HepG2 (cell line): Measurements from ENCODE around the gene NLRX1. TPM values are rescaled to one million over a fixed set of nuclear protein-coding genes. Genes with fewer than 3 reads are reported as not detected.

Source experiments
- NFIC ChIP-seq: IDR thresholded peaks from 2 replicates; pipeline ENCODE4 v1.6.1; 2012; ENCODE audit warnings: mild to moderate bottlenecking, low read length, inconsistent platforms
- NFKBIZ ChIP-seq: IDR thresholded peaks from 2 replicates; pipeline ENCODE4 v1.6.1; 2018; ENCODE audit warnings: missing genetic modification reagents, missing compliant biosample characterization
- NFRKB ChIP-seq: fragments of 450-650 bp; IDR thresholded peaks from 2 replicates; pipeline ENCODE4 v1.6.1; 2017
- NR2F1 ChIP-seq, 2 experiments: fragments of 450-650 bp in 1 of 2; formaldehyde crosslinking in 1 of 2; IDR thresholded peaks; 2 replicates each; pipeline versions ENCODE4 v1.5.0 to v1.6.1; 2016 to 2020; ENCODE audit warnings: mild to moderate bottlenecking in 1 of 2, missing compliant biosample characterization in 1 of 2, missing genetic modification reagents in 1 of 2, moderate library complexity in 1 of 2
- PPARG ChIP-seq: conservative IDR thresholded peaks from 2 replicates; pipeline ENCODE4 v1.6.1; 2016; ENCODE audit warnings: missing biosample characterization, missing genetic modification reagents
- RBM22 ChIP-seq: fragments of 200-400 bp; formaldehyde crosslinking; optimal IDR thresholded peaks from 2 replicates; pipeline ENCODE3; 2017; ENCODE audit warnings: mild to moderate bottlenecking, low read length, moderate library complexity
- RFX3 ChIP-seq: IDR thresholded peaks from 2 replicates; pipeline ENCODE4 v1.6.1; 2016; ENCODE audit warnings: missing biosample characterization, missing genetic modification reagents
- RFX5 ChIP-seq: IDR thresholded peaks from 2 replicates; pipeline ENCODE4 v1.6.1; 2011; ENCODE audit warnings: low read depth, low read length, improper control_type of control experiment
- SRSF4 ChIP-seq: fragments of 200-400 bp; formaldehyde crosslinking; IDR thresholded peaks from one replicate; pipeline ENCODE4 v1.6.1; 2018; ENCODE audit warnings: mild to moderate bottlenecking, low read depth, low read length, moderate library complexity; ENCODE audit not compliant: poor library complexity, severe bottlenecking
- ZEB1 ChIP-seq: IDR thresholded peaks from 2 replicates; pipeline ENCODE4 v1.6.1; 2012; ENCODE audit warnings: mild to moderate bottlenecking, low read depth, inconsistent platforms; ENCODE audit not compliant: insufficient replicate concordance
- ZNF263 ChIP-seq: sonication (generic); formaldehyde crosslinking; IDR thresholded peaks from 2 replicates; pipeline ENCODE4 v1.4.0; 2020; ENCODE audit warnings: missing genetic modification reagents
- ZNF337 ChIP-seq: sonication (generic); formaldehyde crosslinking; IDR thresholded peaks from 2 replicates; pipeline ENCODE4 v1.5.1; 2020; ENCODE audit warnings: missing genetic modification reagents, low read depth, mild to moderate bottlenecking, borderline replicate concordance
- ZNF564 ChIP-seq: sonication (generic); formaldehyde crosslinking; IDR thresholded peaks from 2 replicates; pipeline ENCODE4 v1.8.1; 2023; ENCODE audit warnings: mild to moderate bottlenecking, missing genetic modification reagents
- ZNF605 ChIP-seq: sonication (generic); formaldehyde crosslinking; IDR thresholded peaks from 2 replicates; pipeline ENCODE4 v1.8.0; 2022; ENCODE audit warnings: mild to moderate bottlenecking, missing genetic modification reagents
- ZNF746 ChIP-seq: sonication (generic); formaldehyde crosslinking; IDR thresholded peaks from 2 replicates; pipeline ENCODE4 v1.8.0; 2022; ENCODE audit warnings: mild to moderate bottlenecking, missing genetic modification reagents
- ZNF879 ChIP-seq: sonication (generic); formaldehyde crosslinking; IDR thresholded peaks from 2 replicates; pipeline ENCODE4 v1.8.1; 2023; ENCODE audit warnings: missing genetic modification reagents
- ZSCAN29 ChIP-seq: sonication (generic); formaldehyde crosslinking; conservative IDR thresholded peaks from 2 replicates; pipeline ENCODE4 v1.4.0; 2020; ENCODE audit warnings: mild to moderate bottlenecking, missing genetic modification reagents
- polyA plus RNA-seq, 8 experiments: library from polyadenylated mRNA; depleted of rRNA in 3 of 8; stranded (reverse) in 7 of 8; unstranded in 1 of 8; fragments of >200 nt; fragmentation: Illumina TruSeq in 4 of 8; extraction: Trizol in 4 of 8; gene quantifications; 2 replicates each; pipeline versions ENCODE4 v1.2.1 to v1.2.3, GENCODE V29; 2011 to 2016; ENCODE audit warnings: low read depth in 4 of 8, missing spikeins in 1 of 8, mixed read lengths in 1 of 8; ENCODE audit not compliant: insufficient read depth in 1 of 8
- total RNA-seq, 5 experiments: library from RNA; depleted of rRNA; stranded (reverse); fragments of >200 nt; fragmentation: Illumina TruSeq; extraction: Trizol; gene quantifications; 2 replicates each; pipeline ENCODE4 v1.2.3, GENCODE V29; 2016; ENCODE audit warnings: low read depth in 1 of 5
- TF ChIP-seq, protein P1 (sequence below): IDR thresholded peaks from 2 replicates; pipeline ENCODE4 v1.4.0; 2020; ENCODE audit warnings: mild to moderate bottlenecking, missing genetic modification reagents
- TF ChIP-seq, protein P2 (sequence below): sonication (generic); formaldehyde crosslinking; IDR thresholded peaks from 2 replicates; pipeline ENCODE4 v1.4.0; 2020; ENCODE audit warnings: mild to moderate bottlenecking, missing genetic modification reagents, borderline replicate concordance
- TF ChIP-seq, protein P3 (sequence below): sonication (generic); formaldehyde crosslinking; IDR thresholded peaks from 2 replicates; pipeline ENCODE4 v1.4.0; 2020; ENCODE audit warnings: missing genetic modification reagents
- TF ChIP-seq, protein P4 (sequence below): IDR thresholded peaks from 2 replicates; pipeline ENCODE4 v1.6.1; 2016; ENCODE audit warnings: mild to moderate bottlenecking

NLRX1 gene
- total and polyA plus RNA-seq, 2 of the 13 experiments (the other 11 are each of a cell fraction or from before 2014, with no cell fraction given), result 8.7 to 11.0 TPM

DNA sequence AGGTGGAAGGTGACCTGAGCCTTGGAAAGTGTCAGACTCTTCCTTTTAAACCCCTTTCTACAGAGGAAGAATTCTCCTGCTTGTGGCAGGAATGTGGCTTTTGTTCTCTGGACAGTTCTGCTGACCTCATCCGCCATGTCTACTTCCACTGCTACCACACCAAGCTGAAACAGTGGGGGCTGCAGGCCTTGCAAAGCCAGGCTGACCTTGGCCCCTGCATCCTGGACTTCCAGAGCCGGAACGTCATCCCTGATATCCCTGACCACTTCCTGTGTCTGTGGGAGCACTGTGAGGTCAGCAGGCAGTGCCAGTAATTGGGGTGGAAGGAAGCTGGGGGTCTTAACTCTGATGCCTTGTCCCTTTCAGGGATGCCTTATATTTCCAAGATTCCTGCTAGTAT, 37.9 kb upstream of the NLRX1 start (continued):
- TF ChIP-seq, protein P1, sequence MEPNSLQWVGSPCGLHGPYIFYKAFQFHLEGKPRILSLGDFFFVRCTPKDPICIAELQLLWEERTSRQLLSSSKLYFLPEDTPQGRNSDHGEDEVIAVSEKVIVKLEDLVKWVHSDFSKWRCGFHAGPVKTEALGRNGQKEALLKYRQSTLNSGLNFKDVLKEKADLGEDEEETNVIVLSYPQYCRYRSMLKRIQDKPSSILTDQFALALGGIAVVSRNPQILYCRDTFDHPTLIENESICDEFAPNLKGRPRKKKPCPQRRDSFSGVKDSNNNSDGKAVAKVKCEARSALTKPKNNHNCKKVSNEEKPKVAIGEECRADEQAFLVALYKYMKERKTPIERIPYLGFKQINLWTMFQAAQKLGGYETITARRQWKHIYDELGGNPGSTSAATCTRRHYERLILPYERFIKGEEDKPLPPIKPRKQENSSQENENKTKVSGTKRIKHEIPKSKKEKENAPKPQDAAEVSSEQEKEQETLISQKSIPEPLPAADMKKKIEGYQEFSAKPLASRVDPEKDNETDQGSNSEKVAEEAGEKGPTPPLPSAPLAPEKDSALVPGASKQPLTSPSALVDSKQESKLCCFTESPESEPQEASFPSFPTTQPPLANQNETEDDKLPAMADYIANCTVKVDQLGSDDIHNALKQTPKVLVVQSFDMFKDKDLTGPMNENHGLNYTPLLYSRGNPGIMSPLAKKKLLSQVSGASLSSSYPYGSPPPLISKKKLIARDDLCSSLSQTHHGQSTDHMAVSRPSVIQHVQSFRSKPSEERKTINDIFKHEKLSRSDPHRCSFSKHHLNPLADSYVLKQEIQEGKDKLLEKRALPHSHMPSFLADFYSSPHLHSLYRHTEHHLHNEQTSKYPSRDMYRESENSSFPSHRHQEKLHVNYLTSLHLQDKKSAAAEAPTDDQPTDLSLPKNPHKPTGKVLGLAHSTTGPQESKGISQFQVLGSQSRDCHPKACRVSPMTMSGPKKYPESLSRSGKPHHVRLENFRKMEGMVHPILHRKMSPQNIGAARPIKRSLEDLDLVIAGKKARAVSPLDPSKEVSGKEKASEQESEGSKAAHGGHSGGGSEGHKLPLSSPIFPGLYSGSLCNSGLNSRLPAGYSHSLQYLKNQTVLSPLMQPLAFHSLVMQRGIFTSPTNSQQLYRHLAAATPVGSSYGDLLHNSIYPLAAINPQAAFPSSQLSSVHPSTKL (CRISPR knock-in tag), result 0 out of 2 replicates have a peak, but pooled peaks have one; percentile 12
- TF ChIP-seq PPARG (CRISPR knock-in tag) (no peak), ZNF746 (CRISPR knock-in tag) (no peak), RFX5 (no peak), NFKBIZ (CRISPR knock-in tag) (no peak), NFIC (no peak), RBM22 (no peak), ZSCAN29 (no peak), ZNF263 (CRISPR knock-in tag) (peak; percentile 94), ZNF337 (CRISPR knock-in tag) (no peak), ZEB1 (no peak), ZNF564 (CRISPR knock-in tag) (no peak), NR2F1 (CRISPR knock-in tag; IDR thresholded peaks at IDR 0.05) (peak in 1 of 2 experiments; percentile 38; a peak in 1 of 4 replicates), ZNF605 (CRISPR knock-in tag) (no peak), SRSF4 (no peak), ZNF879 (no peak), RFX3 (no peak), NFRKB (no peak)
- TF ChIP-seq, protein P2, sequence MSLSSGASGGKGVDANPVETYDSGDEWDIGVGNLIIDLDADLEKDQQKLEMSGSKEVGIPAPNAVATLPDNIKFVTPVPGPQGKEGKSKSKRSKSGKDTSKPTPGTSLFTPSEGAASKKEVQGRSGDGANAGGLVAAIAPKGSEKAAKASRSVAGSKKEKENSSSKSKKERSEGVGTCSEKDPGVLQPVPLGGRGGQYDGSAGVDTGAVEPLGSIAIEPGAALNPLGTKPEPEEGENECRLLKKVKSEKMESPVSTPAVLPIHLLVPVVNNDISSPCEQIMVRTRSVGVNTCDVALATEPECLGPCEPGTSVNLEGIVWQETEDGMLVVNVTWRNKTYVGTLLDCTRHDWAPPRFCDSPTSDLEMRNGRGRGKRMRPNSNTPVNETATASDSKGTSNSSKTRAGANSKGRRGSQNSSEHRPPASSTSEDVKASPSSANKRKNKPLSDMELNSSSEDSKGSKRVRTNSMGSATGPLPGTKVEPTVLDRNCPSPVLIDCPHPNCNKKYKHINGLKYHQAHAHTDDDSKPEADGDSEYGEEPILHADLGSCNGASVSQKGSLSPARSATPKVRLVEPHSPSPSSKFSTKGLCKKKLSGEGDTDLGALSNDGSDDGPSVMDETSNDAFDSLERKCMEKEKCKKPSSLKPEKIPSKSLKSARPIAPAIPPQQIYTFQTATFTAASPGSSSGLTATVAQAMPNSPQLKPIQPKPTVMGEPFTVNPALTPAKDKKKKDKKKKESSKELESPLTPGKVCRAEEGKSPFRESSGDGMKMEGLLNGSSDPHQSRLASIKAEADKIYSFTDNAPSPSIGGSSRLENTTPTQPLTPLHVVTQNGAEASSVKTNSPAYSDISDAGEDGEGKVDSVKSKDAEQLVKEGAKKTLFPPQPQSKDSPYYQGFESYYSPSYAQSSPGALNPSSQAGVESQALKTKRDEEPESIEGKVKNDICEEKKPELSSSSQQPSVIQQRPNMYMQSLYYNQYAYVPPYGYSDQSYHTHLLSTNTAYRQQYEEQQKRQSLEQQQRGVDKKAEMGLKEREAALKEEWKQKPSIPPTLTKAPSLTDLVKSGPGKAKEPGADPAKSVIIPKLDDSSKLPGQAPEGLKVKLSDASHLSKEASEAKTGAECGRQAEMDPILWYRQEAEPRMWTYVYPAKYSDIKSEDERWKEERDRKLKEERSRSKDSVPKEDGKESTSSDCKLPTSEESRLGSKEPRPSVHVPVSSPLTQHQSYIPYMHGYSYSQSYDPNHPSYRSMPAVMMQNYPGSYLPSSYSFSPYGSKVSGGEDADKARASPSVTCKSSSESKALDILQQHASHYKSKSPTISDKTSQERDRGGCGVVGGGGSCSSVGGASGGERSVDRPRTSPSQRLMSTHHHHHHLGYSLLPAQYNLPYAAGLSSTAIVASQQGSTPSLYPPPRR (CRISPR knock-in tag), result no peak
- TF ChIP-seq, protein P3, sequence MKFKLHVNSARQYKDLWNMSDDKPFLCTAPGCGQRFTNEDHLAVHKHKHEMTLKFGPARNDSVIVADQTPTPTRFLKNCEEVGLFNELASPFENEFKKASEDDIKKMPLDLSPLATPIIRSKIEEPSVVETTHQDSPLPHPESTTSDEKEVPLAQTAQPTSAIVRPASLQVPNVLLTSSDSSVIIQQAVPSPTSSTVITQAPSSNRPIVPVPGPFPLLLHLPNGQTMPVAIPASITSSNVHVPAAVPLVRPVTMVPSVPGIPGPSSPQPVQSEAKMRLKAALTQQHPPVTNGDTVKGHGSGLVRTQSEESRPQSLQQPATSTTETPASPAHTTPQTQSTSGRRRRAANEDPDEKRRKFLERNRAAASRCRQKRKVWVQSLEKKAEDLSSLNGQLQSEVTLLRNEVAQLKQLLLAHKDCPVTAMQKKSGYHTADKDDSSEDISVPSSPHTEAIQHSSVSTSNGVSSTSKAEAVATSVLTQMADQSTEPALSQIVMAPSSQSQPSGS (CRISPR knock-in tag), result peak; percentile 21; the same call in 1 of the 2 replicates
- TF ChIP-seq, protein P4, sequence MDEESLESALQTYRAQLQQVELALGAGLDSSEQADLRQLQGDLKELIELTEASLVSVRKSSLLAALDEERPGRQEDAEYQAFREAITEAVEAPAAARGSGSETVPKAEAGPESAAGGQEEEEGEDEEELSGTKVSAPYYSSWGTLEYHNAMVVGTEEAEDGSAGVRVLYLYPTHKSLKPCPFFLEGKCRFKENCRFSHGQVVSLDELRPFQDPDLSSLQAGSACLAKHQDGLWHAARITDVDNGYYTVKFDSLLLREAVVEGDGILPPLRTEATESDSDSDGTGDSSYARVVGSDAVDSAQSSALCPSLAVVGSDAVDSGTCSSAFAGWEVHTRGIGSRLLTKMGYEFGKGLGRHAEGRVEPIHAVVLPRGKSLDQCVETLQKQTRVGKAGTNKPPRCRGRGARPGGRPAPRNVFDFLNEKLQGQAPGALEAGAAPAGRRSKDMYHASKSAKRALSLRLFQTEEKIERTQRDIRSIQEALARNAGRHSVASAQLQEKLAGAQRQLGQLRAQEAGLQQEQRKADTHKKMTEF (CRISPR knock-in tag), result no peak
